Neural progenitor cell (in vitro differentiated cells): ENCODE data around the gene FAM229A. TPM values are rescaled to one million over a fixed set of nuclear protein-coding genes. Genes with fewer than 3 reads are reported as not detected.

Experiments used
- DNase-seq: peaks from one replicate; pipeline ENCODE4 v3.0.0-alpha.2; 2016; ENCODE audit warnings: low spot score
- H2AFZ ChIP-seq: fragments of 200-600 bp; sonication (generic); replicated peaks from 2 replicates; pipeline ENCODE4 v1.6.1; 2016; ENCODE audit warnings: antibody characterized with exemption
- H3F3A ChIP-seq: fragments of 200-600 bp; sonication (generic); 2 replicates; pipeline ENCODE4 v1.6.1; 2016; ENCODE audit warnings: antibody characterized with exemption, low read depth
- H3K27ac ChIP-seq: fragments of 200-600 bp; sonication (generic); 2 replicates; pipeline ENCODE4 v1.5.1; 2016; ENCODE audit warnings: mild to moderate bottlenecking
- H3K27me3 ChIP-seq: fragments of 200-600 bp; sonication (generic); 2 replicates; pipeline ENCODE4 v1.6.1; 2016; ENCODE audit warnings: mild to moderate bottlenecking, moderate library complexity
- H3K36me3 ChIP-seq: fragments of 200-600 bp; sonication (generic); 2 replicates; pipeline ENCODE4 v1.5.1; 2016
- H3K4me1 ChIP-seq: fragments of 200-600 bp; sonication (generic); 2 replicates; pipeline ENCODE4 v1.6.1; 2016; ENCODE audit warnings: mixed run types
- H3K4me2 ChIP-seq: fragments of 200-600 bp; sonication (generic); 2 replicates; pipeline ENCODE4 v1.6.1; 2016
- H3K4me3 ChIP-seq: fragments of 200-600 bp; sonication (generic); 2 replicates; pipeline ENCODE4 v1.5.1; 2016
- H3K79me2 ChIP-seq: fragments of 200-600 bp; sonication (generic); 2 replicates; pipeline ENCODE4 v1.6.1; 2016; ENCODE audit warnings: low read depth
- H3K9ac ChIP-seq: fragments of 200-600 bp; sonication (generic); 2 replicates; pipeline ENCODE4 v1.6.1; 2016
- H3K9me3 ChIP-seq: fragments of 200-600 bp; sonication (generic); 2 replicates; pipeline ENCODE4 v1.5.1; 2016; ENCODE audit warnings: low read depth
- H4K20me1 ChIP-seq: fragments of 200-600 bp; sonication (generic); 2 replicates; pipeline ENCODE4 v1.6.1; 2016; ENCODE audit warnings: low read depth
- H3K27ac Mint-ChIP-seq: 3 replicates; pipeline ENCODE4 v1.8.0; 2021; ENCODE audit warnings: mixed read lengths
- H3K27me3 Mint-ChIP-seq: 2 replicates; pipeline ENCODE4 v1.8.0; 2022; ENCODE audit warnings: low read depth, mild to moderate bottlenecking, inconsistent platforms, moderate library complexity, mixed read lengths; ENCODE audit not compliant: insufficient read depth
- H3K36me3 Mint-ChIP-seq: 3 replicates; pipeline ENCODE4 v1.8.0; 2021; ENCODE audit warnings: mixed read lengths
- H3K4me1 Mint-ChIP-seq: 3 replicates; pipeline ENCODE4 v1.8.0; 2021; ENCODE audit warnings: mixed read lengths
- H3K4me3 Mint-ChIP-seq: 3 replicates; pipeline ENCODE4 v1.8.0; 2021; ENCODE audit warnings: mild to moderate bottlenecking, moderate library complexity, mixed read lengths
- H3K9me3 Mint-ChIP-seq: 3 replicates; pipeline ENCODE4 v1.8.0; 2020; ENCODE audit warnings: mixed read lengths
- EZH2 ChIP-seq: fragments of 200-600 bp; sonication (generic); IDR thresholded peaks from 2 replicates; pipeline ENCODE4 v1.6.1; 2017; ENCODE audit warnings: antibody characterized with exemption, mild to moderate bottlenecking, moderate library complexity
- EZH2phosphoT487 ChIP-seq: fragments of 200-600 bp; sonication (generic); IDR thresholded peaks from 2 replicates; pipeline ENCODE4 v1.6.1; 2017; ENCODE audit warnings: antibody characterized with exemption
- total RNA-seq: library from RNA; depleted of rRNA; stranded (reverse); fragments of >200 nt; gene quantifications from 2 replicates; pipeline ENCODE4 v1.2.3, GENCODE V29; 2015; ENCODE audit warnings: low replicate concordance
- TF ChIP-seq, protein P1 (sequence below): fragments of 200-600 bp; sonication (generic); IDR thresholded peaks from 2 replicates; pipeline ENCODE4 v1.5.1; 2017; ENCODE audit warnings: antibody characterized with exemption, mild to moderate bottlenecking

FAM229A gene
- total RNA-seq, 1 donor from 2014 or later, result 3.8 TPM

DNA sequence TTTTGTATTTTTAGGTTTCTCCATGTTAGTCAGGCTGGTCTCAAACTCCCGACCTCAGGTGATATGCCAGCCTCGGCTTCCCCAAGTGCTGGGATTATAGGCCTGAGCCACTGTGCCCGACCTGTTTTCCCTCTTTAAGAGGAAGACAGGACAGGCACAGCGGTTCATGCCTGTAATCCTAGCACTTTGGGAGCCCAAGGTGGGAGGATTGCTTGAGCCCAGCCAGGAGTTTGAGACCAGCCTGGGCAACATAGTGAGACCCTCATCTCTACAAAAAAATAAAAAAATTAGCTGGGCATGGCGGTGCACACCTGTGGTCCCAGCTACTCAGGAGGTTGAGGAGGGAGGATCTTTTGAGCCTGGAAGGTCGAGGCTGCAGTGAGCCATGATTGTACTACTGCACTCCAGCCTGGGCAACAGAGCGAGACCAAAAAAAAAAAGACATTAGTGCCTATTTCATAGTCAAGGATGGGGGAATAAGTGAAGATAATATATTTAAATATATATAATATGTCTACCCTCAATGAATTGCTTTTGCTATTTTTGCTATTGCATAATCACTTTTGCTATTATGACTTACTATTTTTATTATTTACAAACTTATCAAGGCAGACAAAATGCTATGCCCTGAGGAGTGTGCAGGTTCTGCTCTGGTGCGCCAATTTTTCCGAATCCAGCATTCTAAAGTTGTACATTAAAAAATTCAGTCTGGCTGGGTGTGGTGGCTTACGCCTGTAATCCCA is 44.0 kb downstream of the FAM229A start:
- Histone ChIP-seq H3K27ac (no peak overlapping the region), H3F3A (peaks cover 14% of the 10 kb centered on the region), H3K4me1 (no peaks in the 10 kb centered on the region), H3K36me3 (no peaks in the 10 kb centered on the region), H3K4me2 (no peak overlapping the region), H3K9ac (no peak overlapping the region), H2AFZ (no peak overlapping the region), H3K79me2 (peaks cover 16% of the 10 kb centered on the region), H3K27me3 (no peaks in the 10 kb centered on the region), H4K20me1 (peaks cover 34% of the 10 kb centered on the region), H3K9me3 (no peaks in the 10 kb centered on the region), H3K4me3 (no peak overlapping the region)
- DNase-seq, result no peak
- Mint-ChIP-seq H3K4me3 (no peak overlapping the region), H3K27ac (no peak overlapping the region), H3K36me3 (peaks cover 2% of the 10 kb centered on the region), H3K9me3 (no peaks in the 10 kb centered on the region), H3K4me1 (no peaks in the 10 kb centered on the region), H3K27me3 (peaks cover 4% of the 10 kb centered on the region)
- TF ChIP-seq EZH2, result no peak
- TF ChIP-seq, protein P1, sequence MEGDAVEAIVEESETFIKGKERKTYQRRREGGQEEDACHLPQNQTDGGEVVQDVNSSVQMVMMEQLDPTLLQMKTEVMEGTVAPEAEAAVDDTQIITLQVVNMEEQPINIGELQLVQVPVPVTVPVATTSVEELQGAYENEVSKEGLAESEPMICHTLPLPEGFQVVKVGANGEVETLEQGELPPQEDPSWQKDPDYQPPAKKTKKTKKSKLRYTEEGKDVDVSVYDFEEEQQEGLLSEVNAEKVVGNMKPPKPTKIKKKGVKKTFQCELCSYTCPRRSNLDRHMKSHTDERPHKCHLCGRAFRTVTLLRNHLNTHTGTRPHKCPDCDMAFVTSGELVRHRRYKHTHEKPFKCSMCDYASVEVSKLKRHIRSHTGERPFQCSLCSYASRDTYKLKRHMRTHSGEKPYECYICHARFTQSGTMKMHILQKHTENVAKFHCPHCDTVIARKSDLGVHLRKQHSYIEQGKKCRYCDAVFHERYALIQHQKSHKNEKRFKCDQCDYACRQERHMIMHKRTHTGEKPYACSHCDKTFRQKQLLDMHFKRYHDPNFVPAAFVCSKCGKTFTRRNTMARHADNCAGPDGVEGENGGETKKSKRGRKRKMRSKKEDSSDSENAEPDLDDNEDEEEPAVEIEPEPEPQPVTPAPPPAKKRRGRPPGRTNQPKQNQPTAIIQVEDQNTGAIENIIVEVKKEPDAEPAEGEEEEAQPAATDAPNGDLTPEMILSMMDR, result no peak
- no peak for TF ChIP-seq EZH2phosphoT487

- no peaks in the 10 kb centered on the region for H3K9me3 ChIP-seq
- no peak overlapping the region for H3K4me3 ChIP-seq
- no peaks in the 10 kb centered on the region for H3K36me3 ChIP-seq
- H3K27ac Mint-ChIP-seq, result no peak overlapping the region
- H3K4me2 ChIP-seq, result no peak overlapping the region
- no peak overlapping the region for H2AFZ ChIP-seq
- H3K27me3 ChIP-seq, result no peaks in the 10 kb centered on the region
- TF ChIP-seq EZH2, result no peak
- H3K9me3 Mint-ChIP-seq, result no peaks in the 10 kb centered on the region
- peaks cover 14% of the 10 kb centered on the region for H3F3A ChIP-seq
- H3K9ac ChIP-seq, result no peak overlapping the region
- no peak for DNase-seq
- no peaks in the 10 kb centered on the region for H3K4me1 ChIP-seq
- H3K27ac ChIP-seq, result no peak overlapping the region
- peaks cover 41% of the 10 kb centered on the region for H4K20me1 ChIP-seq
- H3K4me3 Mint-ChIP-seq, result no peak overlapping the region
- H3K4me1 Mint-ChIP-seq, result no peaks in the 10 kb centered on the region
- H3K79me2 ChIP-seq, result peaks cover 30% of the 10 kb centered on the region
- H3K27me3 Mint-ChIP-seq, result peaks cover under 1% of the 10 kb centered on the region
- H3K36me3 Mint-ChIP-seq, result peaks cover 2% of the 10 kb centered on the region
These were observed 45.4 kb downstream of the FAM229A start for GRCh38 chr1:32316903-32317277.

DNA sequence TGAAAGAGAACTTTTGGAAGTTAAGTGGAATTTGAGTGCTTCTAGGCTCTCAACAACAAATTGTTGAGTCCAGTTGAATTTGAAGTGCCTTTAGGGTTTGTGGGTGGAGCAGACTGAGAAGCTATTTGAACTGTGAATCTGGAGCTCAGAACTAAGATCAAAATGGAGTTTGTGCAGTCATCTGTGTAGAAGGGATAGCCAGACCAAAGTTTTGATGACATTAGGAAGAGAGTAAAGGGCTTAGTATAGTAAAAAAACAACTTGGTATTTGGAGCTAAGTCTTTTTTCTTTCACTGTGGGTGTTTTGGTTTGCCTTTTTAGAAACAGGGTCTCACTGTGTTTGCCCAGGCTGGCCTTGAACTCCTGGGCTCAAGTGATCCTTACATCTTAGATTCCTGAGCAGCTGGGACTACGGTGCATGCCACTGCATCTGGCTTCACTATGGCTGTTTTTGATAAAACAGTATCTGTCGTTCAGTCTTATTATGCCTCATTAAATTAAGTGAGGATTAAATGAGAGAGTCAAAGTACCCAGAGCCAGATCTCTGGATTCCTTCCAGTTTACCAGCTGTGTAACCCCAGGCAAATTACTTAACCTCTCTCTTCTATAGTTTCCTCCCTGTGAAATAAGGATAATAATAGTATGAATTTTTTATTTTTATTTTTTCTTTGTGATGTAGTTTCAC is 50.4 kb downstream of the FAM229A start:
- Histone ChIP-seq H3K79me2 (peaks cover 77% of the 10 kb centered on the region), H3K9me3 (no peaks in the 10 kb centered on the region), H3F3A (peaks cover 17% of the 10 kb centered on the region), H3K9ac (no peak overlapping the region), H3K4me1 (no peaks in the 10 kb centered on the region), H3K4me3 (no peak overlapping the region), H3K4me2 (no peak overlapping the region), H3K27me3 (no peaks in the 10 kb centered on the region), H3K27ac (no peak overlapping the region), H2AFZ (no peak overlapping the region), H4K20me1 (peaks cover 82% of the 10 kb centered on the region), H3K36me3 (no peaks in the 10 kb centered on the region)
- no peak overlapping the region for H3K27ac Mint-ChIP-seq
- peaks cover 6% of the 10 kb centered on the region for H3K36me3 Mint-ChIP-seq
- H3K9me3 Mint-ChIP-seq, result no peaks in the 10 kb centered on the region
- no peak overlapping the region for H3K4me3 Mint-ChIP-seq
- no peaks in the 10 kb centered on the region for H3K27me3 Mint-ChIP-seq
- peaks cover 8% of the 10 kb centered on the region for H3K4me1 Mint-ChIP-seq
- TF ChIP-seq EZH2 (no peak), EZH2phosphoT487 (no peak)
- TF ChIP-seq, protein P1, result no peak
- no peak for DNase-seq

Other genes starting within 250 kb of the FAM229A start
- gene TXLNA, start 182.8 kb downstream of the FAM229A start, total RNA-seq, result 37.2 and 51.0 TPM in 2 replicates
- gene CCDC28B, start 161.9 kb downstream of the FAM229A start, total RNA-seq, result 6.5 and 16.4 TPM in 2 replicates
- gene IQCC, start 156.8 kb downstream of the FAM229A start, total RNA-seq, result 5.6 and 5.8 TPM in 2 replicates
- gene DCDC2B, start 153.4 kb downstream of the FAM229A start, total RNA-seq, result not detected in 2 replicates
- gene TMEM234, start 140.1 kb downstream of the FAM229A start, total RNA-seq, result 6.0 and 13.7 TPM in 2 replicates
- 204 and 220 TPM in 2 replicates for gene EIF3I, start 140.1 kb downstream of the FAM229A start, total RNA-seq
- gene FAM167B, start 115.3 kb downstream of the FAM229A start, total RNA-seq, result 0.17 and 5.3 TPM in 2 replicates
- gene LCK, start 111.2 kb downstream of the FAM229A start, total RNA-seq, result 0.32 and 0.77 TPM in 2 replicates
- 129 and 145 TPM in 2 replicates for gene HDAC1, start 70.4 kb downstream of the FAM229A start, total RNA-seq
- gene MARCKSL1, start 26.3 kb downstream of the FAM229A start, total RNA-seq, result 258 and 542 TPM in 2 replicates
- not detected in 2 replicates for gene TSSK3, start 54 bp upstream of the FAM229A start, total RNA-seq
- gene BSDC1, start 32.0 kb upstream of the FAM229A start, total RNA-seq, result 47.5 and 67.4 TPM in 2 replicates
- gene ZBTB8B, start 102.6 kb upstream of the FAM229A start, total RNA-seq, result 4.2 and 5.6 TPM in 2 replicates
- gene ZBTB8A, start 176.9 kb upstream of the FAM229A start, total RNA-seq, result 10.4 and 15.9 TPM in 2 replicates